HCT116 (cell line): Measurements from ENCODE around the gene MARCHF2.

Experiments used
- CTCF ChIP-seq, 3 experiments: fragments of 200-600 bp in 1 of 3; sonication (generic) in 1 of 3; IDR thresholded peaks in 2 of 3; conservative IDR thresholded peaks in 1 of 3; 2 replicates each; pipeline ENCODE4 v1.5.1; 2012 to 2017; ENCODE audit warnings: low read depth in 2 of 3, low read length in 2 of 3, antibody characterized with exemption in 1 of 3, borderline replicate concordance in 1 of 3, control low read depth in 1 of 3, mild to moderate bottlenecking in 1 of 3, mixed read lengths in 1 of 3, mixed run types in 1 of 3, moderate library complexity in 1 of 3; ENCODE audit not compliant: insufficient read depth in 1 of 3
- EZH2 ChIP-seq: fragments of 200-600 bp; sonication (generic); IDR thresholded peaks from 2 replicates; pipeline ENCODE4 v1.6.1; 2017; ENCODE audit warnings: antibody characterized with exemption, mixed run types
- EZH2phosphoT487 ChIP-seq: fragments of 200-600 bp; IDR thresholded peaks from 2 replicates; pipeline ENCODE4 v1.6.1; 2018; ENCODE audit warnings: antibody characterized with exemption, borderline replicate concordance
- JUND ChIP-seq: IDR thresholded peaks from 2 replicates; pipeline ENCODE4 v1.6.1; 2012
- POLR2A ChIP-seq: IDR thresholded peaks from 2 replicates; pipeline ENCODE4 v1.7.0; 2011; ENCODE audit warnings: borderline replicate concordance; ENCODE audit not compliant: insufficient read depth, insufficient read length; ENCODE audit errors: extremely low read depth
- RAD21 ChIP-seq: IDR thresholded peaks from 2 replicates; pipeline ENCODE4 v1.6.1; 2012; ENCODE audit warnings: low read depth, mild to moderate bottlenecking
- REST ChIP-seq: IDR thresholded peaks from 2 replicates; pipeline ENCODE4 v1.6.1; 2012; ENCODE audit warnings: low read depth
- SIN3A ChIP-seq: IDR thresholded peaks from 2 replicates; pipeline ENCODE4 v1.6.1; 2012; ENCODE audit warnings: low read depth
- SP1 ChIP-seq: IDR thresholded peaks from 2 replicates; pipeline ENCODE4 v1.6.1; 2012; ENCODE audit warnings: low read depth
- ZBTB33 ChIP-seq: IDR thresholded peaks from 2 replicates; pipeline ENCODE4 v1.6.1; 2011; ENCODE audit warnings: mild to moderate bottlenecking, low read length, moderate library complexity; ENCODE audit not compliant: insufficient replicate concordance; ENCODE audit errors: extremely low read depth
- ZNF274 ChIP-seq: fragments of 200-500 bp; sonication (Bioruptor generic); IDR thresholded peaks from 2 replicates; pipeline ENCODE4 v1.6.1; 2014; ENCODE audit warnings: mild to moderate bottlenecking, low read depth, low read length, inconsistent platforms

GRCh38 chr19:8473648-8474476, 60.8 kb downstream of the MARCHF2 start:
- TF ChIP-seq CTCF (IDR thresholded peaks at IDR 0.05 in 2 of 3, conservative IDR thresholded peaks at IDR 0.05 in 1 of 3; ENCODE audit: borderline replicate concordance in 1 of 3, insufficient read depth in 1 of 3, low read depth in 2 of 3, low read length in 2 of 3), result no peak
- no peak for TF ChIP-seq RAD21
- no peak for TF ChIP-seq ZNF274
- TF ChIP-seq ZBTB33, result no peak
- no peak for TF ChIP-seq POLR2A
- no peak for TF ChIP-seq SP1
- TF ChIP-seq EZH2phosphoT487, result no peak
- no peak for TF ChIP-seq SIN3A
- TF ChIP-seq REST, result no peak
- no peak for TF ChIP-seq EZH2
- no peak for TF ChIP-seq JUND
